Activated CD8-positive, alpha-beta memory T cell treated with anti-CD3 and anti-CD28 coated beads, Interleukin-2, amount 50 U/mL, for 1 hour (primary cell): Measurements from ENCODE around the gene MUC12.
"Not testable (repeated sequence)": the region's sequence is repeated elsewhere in the genome, so short reads cannot be mapped to it uniquely, and the experiment has no call there.

Experiments used
- DNase-seq: peaks from one replicate; pipeline ENCODE4 v3.0.0-alpha.2; 2020; ENCODE audit errors: extremely low read depth

MUC12 gene

DNA sequence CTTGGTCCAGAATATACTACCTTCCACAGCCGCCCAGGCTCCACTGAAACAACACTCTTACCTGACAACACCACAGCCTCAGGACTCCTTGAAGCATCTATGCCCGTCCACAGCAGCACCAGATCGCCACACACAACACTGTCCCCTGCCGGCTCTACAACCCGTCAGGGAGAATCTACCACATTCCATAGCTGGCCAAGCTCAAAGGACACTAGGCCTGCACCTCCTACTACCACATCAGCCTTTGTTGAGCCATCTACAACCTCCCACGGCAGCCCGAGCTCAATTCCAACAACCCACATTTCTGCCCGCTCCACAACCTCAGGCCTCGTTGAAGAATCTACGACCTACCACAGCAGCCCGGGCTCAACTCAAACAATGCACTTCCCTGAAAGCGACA lies 22.9 kb downstream of the MUC12 start:
- DNase-seq = not testable (repeated sequence)

DNA sequence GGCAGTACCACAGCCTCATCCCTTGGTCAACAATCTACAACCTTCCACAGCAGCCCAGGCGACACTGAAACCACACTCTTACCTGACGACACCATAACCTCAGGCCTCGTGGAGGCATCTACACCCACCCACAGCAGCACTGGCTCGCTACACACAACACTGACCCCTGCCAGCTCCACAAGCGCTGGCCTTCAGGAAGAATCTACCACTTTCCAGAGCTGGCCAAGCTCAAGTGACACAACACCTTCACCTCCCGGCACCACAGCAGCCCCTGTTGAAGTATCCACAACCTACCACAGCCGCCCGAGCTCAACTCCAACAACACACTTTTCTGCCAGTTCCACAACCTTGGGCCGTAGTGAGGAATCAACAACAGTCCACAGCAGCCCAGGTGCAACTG lies 25.3 kb downstream of the MUC12 start:
- not testable (repeated sequence) for DNase-seq

GRCh38 chr7:100998530-100998929 lies 29.2 kb downstream of the MUC12 start:
- not testable (repeated sequence) for DNase-seq

- not testable (repeated sequence) for DNase-seq
These were observed 30.0 kb downstream of the MUC12 start for GRCh38 chr7:100999334-100999733.

DNA sequence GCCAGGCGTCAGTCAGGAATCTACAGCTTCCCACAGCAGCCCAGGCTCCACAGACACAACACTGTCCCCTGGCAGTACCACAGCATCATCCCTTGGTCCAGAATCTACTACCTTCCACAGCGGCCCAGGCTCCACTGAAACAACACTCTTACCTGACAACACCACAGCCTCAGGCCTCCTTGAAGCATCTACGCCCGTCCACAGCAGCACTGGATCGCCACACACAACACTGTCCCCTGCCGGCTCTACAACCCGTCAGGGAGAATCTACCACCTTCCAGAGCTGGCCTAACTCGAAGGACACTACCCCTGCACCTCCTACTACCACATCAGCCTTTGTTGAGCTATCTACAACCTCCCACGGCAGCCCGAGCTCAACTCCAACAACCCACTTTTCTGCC lies 30.7 kb downstream of the MUC12 start:
- not testable (repeated sequence) for DNase-seq

DNA sequence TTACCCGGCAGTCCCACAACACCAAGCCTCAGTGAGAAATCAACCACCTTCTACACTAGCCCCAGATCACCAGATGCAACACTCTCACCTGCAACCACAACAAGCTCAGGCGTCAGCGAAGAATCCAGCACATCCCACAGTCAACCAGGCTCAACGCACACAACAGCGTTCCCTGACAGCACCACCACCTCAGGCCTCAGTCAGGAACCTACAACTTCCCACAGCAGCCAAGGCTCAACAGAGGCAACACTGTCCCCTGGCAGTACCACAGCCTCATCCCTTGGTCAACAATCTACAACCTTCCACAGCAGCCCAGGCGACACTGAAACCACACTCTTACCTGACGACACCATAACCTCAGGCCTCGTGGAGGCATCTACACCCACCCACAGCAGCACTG lies 33.0 kb downstream of the MUC12 start:
- DNase-seq = not testable (repeated sequence)

GRCh38 chr7:101007361-101007760 lies 38.0 kb downstream of the MUC12 start:
- DNase-seq = not testable (repeated sequence)

DNA sequence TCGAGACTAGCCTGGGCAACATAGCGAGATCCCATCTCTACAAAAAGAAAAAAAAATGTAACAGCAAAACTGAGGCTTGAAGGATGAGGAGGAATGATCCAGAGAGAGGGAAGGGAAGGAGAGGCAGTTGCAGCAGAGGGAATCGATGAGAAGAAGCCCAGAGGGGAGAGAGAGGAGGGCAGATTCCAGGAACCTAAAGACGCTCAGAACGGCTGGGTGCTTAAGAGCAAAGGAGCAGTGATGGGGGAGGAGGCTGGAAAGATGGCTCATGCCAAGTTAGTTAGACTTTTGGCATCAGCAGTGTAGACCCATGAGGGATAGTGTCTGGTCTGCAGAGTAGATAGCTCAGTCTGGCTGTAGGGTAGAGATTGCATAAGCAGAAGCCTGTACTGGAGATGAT lies 40.3 kb downstream of the MUC12 start:
- DNase-seq = no peak

DNA sequence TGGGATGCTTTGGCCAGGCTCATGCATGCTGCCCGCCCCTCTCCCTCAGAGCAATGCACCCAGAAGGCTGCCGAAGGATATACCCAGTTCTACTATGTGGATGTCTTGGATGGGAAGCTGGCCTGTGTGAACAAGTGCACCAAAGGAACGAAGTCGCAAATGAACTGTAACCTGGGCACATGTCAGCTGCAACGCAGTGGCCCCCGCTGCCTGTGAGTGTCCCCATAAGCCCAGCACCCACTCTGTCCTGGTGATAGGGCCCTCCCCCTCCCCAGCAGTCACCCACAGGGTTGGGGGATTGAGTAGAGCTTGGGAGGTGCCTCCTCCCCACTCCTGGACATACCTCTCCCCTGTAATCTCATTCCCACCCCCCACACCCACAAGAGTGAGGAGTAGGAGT lies 43.6 kb downstream of the MUC12 start:
- DNase-seq = no peak

GRCh38 chr7:101015626-101016025 lies 46.3 kb downstream of the MUC12 start:
- no peak for DNase-seq

- peak; percentile 25 for DNase-seq
These were observed 47.9 kb downstream of the MUC12 start for GRCh38 chr7:101017064-101017777.

DNA sequence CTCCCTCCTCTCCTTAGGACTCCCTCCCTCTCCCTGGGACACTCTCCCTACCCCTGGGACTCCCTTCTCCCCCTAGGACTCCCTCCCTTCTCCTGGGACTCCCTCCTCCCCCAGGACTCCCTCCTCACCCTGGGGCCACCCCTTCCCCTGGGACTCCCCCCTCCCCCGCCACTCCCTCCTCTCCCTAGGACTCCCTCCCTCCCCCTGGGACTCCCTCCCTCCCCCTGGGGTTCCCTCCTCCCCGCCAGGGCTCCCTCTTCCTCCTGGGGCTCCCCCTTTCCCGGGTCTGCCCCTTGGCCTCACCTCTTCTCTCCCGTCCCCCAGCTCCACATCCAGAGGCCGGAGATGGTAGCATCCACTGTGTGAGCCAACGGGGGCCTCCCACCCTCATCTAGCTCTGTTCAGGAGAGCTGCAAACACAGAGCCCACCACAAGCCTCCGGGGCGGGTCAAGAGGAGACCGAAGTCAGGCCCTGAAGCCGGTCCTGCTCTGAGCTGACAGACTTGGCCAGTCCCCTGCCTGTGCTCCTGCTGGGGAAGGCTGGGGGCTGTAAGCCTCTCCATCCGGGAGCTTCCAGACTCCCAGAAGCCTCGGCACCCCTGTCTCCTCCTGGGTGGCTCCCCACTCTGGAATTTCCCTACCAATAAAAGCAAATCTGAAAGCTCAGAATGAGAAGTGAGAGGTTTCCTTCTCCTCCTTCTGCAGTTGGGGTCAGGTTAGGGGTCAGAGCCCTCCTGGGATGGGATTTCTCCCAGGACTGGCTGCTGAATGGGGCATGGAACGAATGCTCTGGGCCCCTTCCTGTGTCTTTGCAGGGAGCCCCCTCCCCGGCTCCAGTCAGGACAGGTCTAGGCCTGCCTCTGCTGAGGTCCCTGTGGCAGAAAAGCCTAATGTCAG lies 49.2 kb downstream of the MUC12 start:
- DNase-seq = no peak

GRCh38 chr7:101020444-101020843 lies 51.1 kb downstream of the MUC12 start:
- no peak for DNase-seq

DNA sequence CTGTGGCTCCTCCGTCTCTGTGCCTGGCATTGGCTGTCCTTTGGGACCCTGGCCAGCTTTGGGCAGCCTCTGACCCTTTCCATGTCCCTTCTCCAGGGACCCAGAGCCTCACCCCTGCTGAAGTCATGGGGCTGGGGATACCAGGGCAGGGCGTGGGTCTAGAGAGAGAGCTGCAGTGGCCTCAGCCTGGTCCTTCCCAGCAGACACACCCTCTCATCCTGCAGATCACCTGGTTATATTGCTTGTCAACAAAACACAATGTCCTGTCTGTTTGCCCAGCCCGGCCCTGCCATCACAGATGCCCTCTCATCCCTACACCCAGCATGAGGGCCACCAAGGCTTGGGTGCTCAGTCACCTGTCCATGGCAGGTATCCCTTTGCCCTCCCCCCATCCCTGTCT lies 52.3 kb downstream of the MUC12 start:
- DNase-seq = no peak

DNA sequence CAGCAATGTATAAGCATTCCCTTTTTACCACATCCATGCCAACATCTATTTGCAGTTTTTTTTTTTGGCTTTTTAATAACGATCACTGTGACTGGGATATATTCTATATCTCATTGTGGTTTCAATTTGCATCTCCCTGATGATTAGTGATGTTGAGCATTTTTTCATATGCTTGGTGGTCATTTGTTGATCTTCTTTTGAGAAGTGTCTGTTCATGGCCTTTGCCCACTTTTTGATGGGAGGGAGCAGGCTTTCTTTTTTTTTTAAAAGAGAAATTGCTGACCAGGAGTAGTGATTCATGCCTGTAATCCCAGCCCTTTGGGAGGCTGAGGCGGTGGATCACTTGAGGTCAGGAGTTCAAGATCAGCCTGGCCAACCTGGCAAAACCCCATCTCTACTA lies 54.5 kb downstream of the MUC12 start:
- no peak for DNase-seq

- no peak for DNase-seq
These were observed 61.7 kb downstream of the MUC12 start for GRCh38 chr7:101031082-101031481.

DNA sequence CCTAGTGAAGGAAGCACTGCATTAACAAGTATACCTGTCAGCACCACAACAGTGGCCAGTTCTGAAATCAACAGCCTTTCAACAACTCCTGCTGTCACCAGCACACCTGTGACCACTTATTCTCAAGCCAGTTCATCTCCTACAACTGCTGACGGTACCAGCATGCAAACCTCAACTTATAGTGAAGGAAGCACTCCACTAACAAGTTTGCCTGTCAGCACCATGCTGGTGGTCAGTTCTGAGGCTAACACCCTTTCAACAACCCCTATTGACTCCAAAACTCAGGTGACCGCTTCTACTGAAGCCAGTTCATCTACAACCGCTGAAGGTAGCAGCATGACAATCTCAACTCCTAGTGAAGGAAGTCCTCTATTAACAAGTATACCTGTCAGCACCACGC lies 66.6 kb downstream of the MUC12 start:
- DNase-seq = no peak

DNA sequence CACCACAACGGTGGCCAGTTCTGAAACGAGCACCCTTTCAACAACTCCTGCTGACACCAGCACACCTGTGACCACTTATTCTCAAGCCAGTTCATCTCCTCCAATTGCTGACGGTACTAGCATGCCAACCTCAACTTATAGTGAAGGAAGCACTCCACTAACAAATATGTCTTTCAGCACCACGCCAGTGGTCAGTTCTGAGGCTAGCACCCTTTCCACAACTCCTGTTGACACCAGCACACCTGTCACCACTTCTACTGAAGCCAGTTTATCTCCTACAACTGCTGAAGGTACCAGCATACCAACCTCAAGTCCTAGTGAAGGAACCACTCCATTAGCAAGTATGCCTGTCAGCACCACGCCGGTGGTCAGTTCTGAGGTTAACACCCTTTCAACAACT lies 71.9 kb downstream of the MUC12 start:
- DNase-seq = not testable (repeated sequence)

DNA sequence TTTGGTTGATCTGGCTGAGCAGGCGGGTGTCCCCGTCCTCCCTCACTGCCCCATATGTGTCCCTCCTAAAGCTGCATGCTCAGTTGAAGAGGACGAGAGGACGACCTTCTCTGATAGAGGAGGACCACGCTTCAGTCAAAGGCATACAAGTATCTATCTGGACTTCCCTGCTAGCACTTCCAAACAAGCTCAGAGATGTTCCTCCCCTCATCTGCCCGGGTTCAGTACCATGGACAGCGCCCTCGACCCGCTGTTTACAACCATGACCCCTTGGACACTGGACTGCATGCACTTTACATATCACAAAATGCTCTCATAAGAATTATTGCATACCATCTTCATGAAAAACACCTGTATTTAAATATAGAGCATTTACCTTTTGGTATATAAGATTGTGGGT lies 89.0 kb downstream of the MUC12 start:
- no peak for DNase-seq

DNA sequence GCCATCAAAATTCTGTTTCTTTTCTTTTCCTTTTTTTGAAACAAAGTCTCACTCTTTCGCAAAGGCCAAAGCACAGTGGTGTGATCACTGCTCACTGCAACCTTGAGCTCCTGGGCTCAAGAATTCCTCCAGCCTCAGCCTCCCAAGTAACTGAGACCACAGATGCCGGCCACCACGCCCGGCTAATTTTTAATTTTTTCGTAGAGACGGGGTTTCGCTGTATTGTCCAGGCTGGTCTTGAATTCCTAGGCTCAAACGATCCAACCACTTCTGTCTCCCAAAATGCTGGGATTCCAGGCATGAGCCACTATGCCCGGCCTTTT lies 90.2 kb downstream of the MUC12 start:
- no peak for DNase-seq

DNA sequence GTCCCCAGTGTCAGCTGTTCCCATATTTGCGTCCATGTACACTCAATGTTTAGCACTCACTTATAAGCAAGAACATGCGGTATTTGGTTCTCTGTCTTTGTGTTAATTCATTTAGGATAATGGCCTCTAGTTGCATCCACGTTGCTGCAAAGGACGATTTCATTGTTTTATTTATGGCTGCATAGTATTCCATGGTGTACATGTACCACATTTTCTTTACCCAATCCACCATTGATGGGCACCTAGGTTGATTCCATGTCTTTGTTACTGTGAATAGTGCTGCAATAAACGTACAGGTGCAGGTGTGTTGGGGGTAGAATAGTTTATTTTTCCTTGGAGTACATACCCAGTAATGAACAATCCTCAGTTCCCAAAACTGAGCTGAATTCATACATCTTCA lies 91.6 kb downstream of the MUC12 start:
- no peak for DNase-seq

DNA sequence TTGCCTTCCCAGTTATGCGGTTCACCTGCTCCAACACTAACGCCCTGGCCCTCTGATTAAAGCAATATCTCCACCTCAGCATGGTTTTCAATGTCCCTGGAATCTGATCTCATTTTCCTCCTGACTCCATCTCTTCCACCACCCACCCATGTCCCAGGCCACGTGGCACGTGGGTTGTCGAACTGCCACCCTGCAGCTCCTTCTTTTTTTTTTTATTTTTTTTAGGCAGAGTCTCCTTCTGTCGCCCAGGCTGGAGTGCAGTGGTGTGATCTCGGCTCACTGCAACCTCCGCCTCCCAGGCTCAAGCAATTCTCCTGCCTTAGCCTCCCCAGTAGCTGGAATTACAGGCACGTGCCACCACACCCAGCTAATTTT lies 94.8 kb downstream of the MUC12 start:
- not testable (repeated sequence) for DNase-seq

DNA sequence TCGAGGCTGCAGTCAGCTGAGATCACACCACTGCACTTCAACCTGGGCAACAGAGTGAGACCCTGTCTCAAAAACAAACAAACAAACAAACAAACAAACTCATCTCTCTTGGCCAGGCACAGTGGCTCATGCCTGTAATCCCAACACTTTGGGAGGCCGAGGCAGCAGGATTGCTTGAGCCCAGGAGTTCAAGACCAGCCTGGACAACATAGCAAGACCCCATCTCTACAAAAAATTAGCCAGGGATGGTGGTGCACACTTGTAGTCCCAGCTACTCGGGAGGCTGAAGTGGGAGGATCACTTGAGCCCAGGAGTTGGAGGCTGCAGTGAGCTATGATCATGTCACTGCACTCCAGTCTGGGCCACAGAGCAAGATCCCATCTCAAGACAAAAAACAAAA lies 95.8 kb downstream of the MUC12 start:
- DNase-seq = not testable (repeated sequence)
